GM18873 (cell line): ENCODE data around the gene ADK.
"Not testable (repeated sequence)": the region's sequence is repeated elsewhere in the genome, so short reads cannot be mapped to it uniquely, and the experiment has no call there.

Experiments
- ATAC-seq: cut with Tn5 transposase; IDR thresholded peaks from one replicate; pipeline ENCODE4 v1.9.1; 2021; ENCODE audit warnings: mild to moderate bottlenecking, moderate library complexity, moderate number of reproducible peaks; ENCODE audit not compliant: unreplicated experiment, low FRiP score

The ADK gene

GRCh38 chr10:74140553-74140952, 10.5 kb upstream of the ADK start:
- no peak for ATAC-seq

GRCh38 chr10:74145133-74145532, 5.9 kb upstream of the ADK start:
- ATAC-seq, result no peak

- not testable (repeated sequence) for ATAC-seq
Observed at GRCh38 chr10:74146980-74147379, 4.0 kb upstream of the ADK start.

- peak; percentile 35 for ATAC-seq
Observed at GRCh38 chr10:74150204-74150989, 624 bp upstream of the ADK start, which contains the start of gene AP3M1. AP3M1 (minus strand) TSS chr10:74150828; CDS start chr10:74138379, 12,449 bp downstream.

GRCh38 chr10:74151879-74152722, 1.1 kb downstream of the ADK start:
- no peak for ATAC-seq

- ATAC-seq, result no peak
Observed at GRCh38 chr10:74153123-74153522, 2.1 kb downstream of the ADK start.

- ATAC-seq, result no peak
Observed at GRCh38 chr10:74153676-74154075, 2.7 kb downstream of the ADK start.

GRCh38 chr10:74156919-74157289, 5.9 kb downstream of the ADK start:
- no peak for ATAC-seq

- ATAC-seq, result no peak
Observed at GRCh38 chr10:74160013-74160412, 9.0 kb downstream of the ADK start.

GRCh38 chr10:74163319-74164068, 12.5 kb downstream of the ADK start:
- ATAC-seq, result no peak

GRCh38 chr10:74164716-74165529, 13.9 kb downstream of the ADK start:
- no peak for ATAC-seq

- ATAC-seq, result no peak
Observed at GRCh38 chr10:74165530-74165901, 14.5 kb downstream of the ADK start.

GRCh38 chr10:74167443-74167842, 16.4 kb downstream of the ADK start:
- no peak for ATAC-seq

GRCh38 chr10:74171625-74172024, 20.6 kb downstream of the ADK start:
- ATAC-seq, result no peak

- no peak for ATAC-seq
Observed at GRCh38 chr10:74174521-74174920, 23.5 kb downstream of the ADK start.

- no peak for ATAC-seq
Observed at GRCh38 chr10:74175510-74176379, 24.7 kb downstream of the ADK start.

- peak; percentile 87 for ATAC-seq
Observed at GRCh38 chr10:74176380-74177139, 25.5 kb downstream of the ADK start.

GRCh38 chr10:74177140-74177677, 26.2 kb downstream of the ADK start:
- no peak for ATAC-seq
